ENCODE measurements around the gene TIE1.

DNA sequence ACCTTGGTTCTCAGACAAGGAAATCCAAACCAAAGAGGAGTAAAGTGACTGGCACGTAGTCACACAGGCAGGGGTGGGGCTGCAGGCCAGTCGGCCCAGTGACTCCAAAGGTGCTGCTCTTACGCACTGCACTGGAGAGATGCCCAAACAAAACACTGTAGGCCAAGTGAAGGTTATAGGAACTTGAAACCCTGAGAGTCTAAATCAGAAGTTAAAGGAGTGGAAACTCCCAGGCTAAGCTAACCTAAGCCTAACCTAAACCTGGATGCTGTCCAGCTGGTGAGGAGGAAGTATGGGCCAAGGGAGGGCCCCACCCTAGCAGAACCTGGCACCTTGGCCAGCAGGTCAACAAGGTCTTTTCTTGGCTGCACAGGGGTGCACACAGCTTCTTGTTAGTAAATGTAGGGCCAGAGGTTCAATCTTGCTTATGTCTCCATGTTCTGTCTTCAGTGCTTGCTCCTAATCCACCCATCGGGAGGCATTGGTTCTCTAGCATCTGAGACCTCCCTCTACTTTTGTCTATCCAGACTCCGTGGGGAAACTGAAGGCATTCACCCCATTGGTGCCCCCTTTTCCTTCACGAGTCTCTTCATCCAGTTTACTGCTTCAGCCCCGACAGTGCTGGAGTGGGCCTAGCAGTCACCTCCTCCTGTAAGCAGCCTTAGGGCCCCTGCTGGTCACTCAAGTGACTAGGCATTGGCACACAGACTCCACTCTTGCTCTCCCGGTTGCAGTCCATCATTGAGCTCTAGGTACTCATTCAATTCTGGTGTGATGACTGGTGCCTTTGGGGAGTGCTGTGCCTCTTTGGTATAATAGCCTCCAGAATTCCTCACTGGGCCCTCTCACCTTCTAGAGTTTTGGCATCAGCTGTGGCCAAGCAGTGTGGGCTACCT is 43.9 kb upstream of the TIE1 start:
- TF ChIP-seq, protein P1, sequence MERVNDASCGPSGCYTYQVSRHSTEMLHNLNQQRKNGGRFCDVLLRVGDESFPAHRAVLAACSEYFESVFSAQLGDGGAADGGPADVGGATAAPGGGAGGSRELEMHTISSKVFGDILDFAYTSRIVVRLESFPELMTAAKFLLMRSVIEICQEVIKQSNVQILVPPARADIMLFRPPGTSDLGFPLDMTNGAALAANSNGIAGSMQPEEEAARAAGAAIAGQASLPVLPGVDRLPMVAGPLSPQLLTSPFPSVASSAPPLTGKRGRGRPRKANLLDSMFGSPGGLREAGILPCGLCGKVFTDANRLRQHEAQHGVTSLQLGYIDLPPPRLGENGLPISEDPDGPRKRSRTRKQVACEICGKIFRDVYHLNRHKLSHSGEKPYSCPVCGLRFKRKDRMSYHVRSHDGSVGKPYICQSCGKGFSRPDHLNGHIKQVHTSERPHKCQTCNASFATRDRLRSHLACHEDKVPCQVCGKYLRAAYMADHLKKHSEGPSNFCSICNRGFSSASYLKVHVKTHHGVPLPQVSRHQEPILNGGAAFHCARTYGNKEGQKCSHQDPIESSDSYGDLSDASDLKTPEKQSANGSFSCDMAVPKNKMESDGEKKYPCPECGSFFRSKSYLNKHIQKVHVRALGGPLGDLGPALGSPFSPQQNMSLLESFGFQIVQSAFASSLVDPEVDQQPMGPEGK (CRISPR knock-in tag; IDR thresholded peaks at IDR 0.05; ENCODE audit: borderline replicate concordance): no peak
- TF ChIP-seq SNAI2 (CRISPR knock-in tag; IDR thresholded peaks at IDR 0.05): no peak
- TF ChIP-seq OSR1 (CRISPR knock-in tag; IDR thresholded peaks at IDR 0.05): no peak
- no peak for TF ChIP-seq ARNTL (CRISPR knock-in tag; IDR thresholded peaks at IDR 0.05; ENCODE audit: borderline replicate concordance, low read depth)
- no peak for TF ChIP-seq RARB (CRISPR knock-in tag; IDR thresholded peaks at IDR 0.05)
- TF ChIP-seq, protein P2, sequence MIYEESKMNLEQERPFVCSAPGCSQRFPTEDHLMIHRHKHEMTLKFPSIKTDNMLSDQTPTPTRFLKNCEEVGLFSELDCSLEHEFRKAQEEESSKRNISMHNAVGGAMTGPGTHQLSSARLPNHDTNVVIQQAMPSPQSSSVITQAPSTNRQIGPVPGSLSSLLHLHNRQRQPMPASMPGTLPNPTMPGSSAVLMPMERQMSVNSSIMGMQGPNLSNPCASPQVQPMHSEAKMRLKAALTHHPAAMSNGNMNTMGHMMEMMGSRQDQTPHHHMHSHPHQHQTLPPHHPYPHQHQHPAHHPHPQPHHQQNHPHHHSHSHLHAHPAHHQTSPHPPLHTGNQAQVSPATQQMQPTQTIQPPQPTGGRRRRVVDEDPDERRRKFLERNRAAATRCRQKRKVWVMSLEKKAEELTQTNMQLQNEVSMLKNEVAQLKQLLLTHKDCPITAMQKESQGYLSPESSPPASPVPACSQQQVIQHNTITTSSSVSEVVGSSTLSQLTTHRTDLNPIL (CRISPR knock-in tag; IDR thresholded peaks at IDR 0.05; ENCODE audit: low read depth): no peak
- TF ChIP-seq, protein P3, sequence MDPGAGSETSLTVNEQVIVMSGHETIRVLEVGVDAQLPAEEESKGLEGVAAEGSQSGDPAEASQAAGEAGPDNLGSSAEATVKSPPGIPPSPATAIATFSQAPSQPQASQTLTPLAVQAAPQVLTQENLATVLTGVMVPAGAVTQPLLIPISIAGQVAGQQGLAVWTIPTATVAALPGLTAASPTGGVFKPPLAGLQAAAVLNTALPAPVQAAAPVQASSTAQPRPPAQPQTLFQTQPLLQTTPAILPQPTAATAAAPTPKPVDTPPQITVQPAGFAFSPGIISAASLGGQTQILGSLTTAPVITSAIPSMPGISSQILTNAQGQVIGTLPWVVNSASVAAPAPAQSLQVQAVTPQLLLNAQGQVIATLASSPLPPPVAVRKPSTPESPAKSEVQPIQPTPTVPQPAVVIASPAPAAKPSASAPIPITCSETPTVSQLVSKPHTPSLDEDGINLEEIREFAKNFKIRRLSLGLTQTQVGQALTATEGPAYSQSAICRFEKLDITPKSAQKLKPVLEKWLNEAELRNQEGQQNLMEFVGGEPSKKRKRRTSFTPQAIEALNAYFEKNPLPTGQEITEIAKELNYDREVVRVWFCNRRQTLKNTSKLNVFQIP (CRISPR knock-in tag; IDR thresholded peaks at IDR 0.05; ENCODE audit: borderline replicate concordance, low read depth): no peak
- TF ChIP-seq ZNF70 (CRISPR knock-in tag; IDR thresholded peaks at IDR 0.05): no peak
- TF ChIP-seq ZFP30 (CRISPR knock-in tag; IDR thresholded peaks at IDR 0.05): no peak
- TF ChIP-seq ZFP3 (CRISPR knock-in tag; IDR thresholded peaks at IDR 0.05): no peak
- no peak for TF ChIP-seq ZC3H10 (CRISPR knock-in tag; IDR thresholded peaks at IDR 0.05)
- TF ChIP-seq ESRRG (CRISPR knock-in tag; IDR thresholded peaks at IDR 0.05): no peak
- TF ChIP-seq, protein P4, sequence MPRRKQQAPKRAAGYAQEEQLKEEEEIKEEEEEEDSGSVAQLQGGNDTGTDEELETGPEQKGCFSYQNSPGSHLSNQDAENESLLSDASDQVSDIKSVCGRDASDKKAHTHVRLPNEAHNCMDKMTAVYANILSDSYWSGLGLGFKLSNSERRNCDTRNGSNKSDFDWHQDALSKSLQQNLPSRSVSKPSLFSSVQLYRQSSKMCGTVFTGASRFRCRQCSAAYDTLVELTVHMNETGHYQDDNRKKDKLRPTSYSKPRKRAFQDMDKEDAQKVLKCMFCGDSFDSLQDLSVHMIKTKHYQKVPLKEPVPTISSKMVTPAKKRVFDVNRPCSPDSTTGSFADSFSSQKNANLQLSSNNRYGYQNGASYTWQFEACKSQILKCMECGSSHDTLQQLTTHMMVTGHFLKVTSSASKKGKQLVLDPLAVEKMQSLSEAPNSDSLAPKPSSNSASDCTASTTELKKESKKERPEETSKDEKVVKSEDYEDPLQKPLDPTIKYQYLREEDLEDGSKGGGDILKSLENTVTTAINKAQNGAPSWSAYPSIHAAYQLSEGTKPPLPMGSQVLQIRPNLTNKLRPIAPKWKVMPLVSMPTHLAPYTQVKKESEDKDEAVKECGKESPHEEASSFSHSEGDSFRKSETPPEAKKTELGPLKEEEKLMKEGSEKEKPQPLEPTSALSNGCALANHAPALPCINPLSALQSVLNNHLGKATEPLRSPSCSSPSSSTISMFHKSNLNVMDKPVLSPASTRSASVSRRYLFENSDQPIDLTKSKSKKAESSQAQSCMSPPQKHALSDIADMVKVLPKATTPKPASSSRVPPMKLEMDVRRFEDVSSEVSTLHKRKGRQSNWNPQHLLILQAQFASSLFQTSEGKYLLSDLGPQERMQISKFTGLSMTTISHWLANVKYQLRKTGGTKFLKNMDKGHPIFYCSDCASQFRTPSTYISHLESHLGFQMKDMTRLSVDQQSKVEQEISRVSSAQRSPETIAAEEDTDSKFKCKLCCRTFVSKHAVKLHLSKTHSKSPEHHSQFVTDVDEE (CRISPR knock-in tag; IDR thresholded peaks at IDR 0.05): no peak
- TF ChIP-seq TCF4 (CRISPR knock-in tag; IDR thresholded peaks at IDR 0.05; ENCODE audit: borderline replicate concordance): no peak

Measured in SK-N-SH treated with all-trans-retinoic acid at 6 μM for 48 hours (cell line).